ENCODE measurements around the gene LAMA3.

Gene LAMA3, protein sequence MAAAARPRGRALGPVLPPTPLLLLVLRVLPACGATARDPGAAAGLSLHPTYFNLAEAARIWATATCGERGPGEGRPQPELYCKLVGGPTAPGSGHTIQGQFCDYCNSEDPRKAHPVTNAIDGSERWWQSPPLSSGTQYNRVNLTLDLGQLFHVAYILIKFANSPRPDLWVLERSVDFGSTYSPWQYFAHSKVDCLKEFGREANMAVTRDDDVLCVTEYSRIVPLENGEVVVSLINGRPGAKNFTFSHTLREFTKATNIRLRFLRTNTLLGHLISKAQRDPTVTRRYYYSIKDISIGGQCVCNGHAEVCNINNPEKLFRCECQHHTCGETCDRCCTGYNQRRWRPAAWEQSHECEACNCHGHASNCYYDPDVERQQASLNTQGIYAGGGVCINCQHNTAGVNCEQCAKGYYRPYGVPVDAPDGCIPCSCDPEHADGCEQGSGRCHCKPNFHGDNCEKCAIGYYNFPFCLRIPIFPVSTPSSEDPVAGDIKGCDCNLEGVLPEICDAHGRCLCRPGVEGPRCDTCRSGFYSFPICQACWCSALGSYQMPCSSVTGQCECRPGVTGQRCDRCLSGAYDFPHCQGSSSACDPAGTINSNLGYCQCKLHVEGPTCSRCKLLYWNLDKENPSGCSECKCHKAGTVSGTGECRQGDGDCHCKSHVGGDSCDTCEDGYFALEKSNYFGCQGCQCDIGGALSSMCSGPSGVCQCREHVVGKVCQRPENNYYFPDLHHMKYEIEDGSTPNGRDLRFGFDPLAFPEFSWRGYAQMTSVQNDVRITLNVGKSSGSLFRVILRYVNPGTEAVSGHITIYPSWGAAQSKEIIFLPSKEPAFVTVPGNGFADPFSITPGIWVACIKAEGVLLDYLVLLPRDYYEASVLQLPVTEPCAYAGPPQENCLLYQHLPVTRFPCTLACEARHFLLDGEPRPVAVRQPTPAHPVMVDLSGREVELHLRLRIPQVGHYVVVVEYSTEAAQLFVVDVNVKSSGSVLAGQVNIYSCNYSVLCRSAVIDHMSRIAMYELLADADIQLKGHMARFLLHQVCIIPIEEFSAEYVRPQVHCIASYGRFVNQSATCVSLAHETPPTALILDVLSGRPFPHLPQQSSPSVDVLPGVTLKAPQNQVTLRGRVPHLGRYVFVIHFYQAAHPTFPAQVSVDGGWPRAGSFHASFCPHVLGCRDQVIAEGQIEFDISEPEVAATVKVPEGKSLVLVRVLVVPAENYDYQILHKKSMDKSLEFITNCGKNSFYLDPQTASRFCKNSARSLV (N-terminal part only)

GRCh38 chr18:23689031-23689615 is at the start of gene LAMA3:
Gene LAMA3 (plus strand): TSS chr18:23689453. CDS start chr18:23689684, 231 bp downstream.
- TF ChIP-seq CTCF (IDR thresholded peaks at IDR 0.05; ENCODE audit: control insufficient read depth, extremely low read depth, insufficient read depth), result peak; percentile 63
- DNase-seq (ENCODE audit: low read depth), result peak; percentile 59
- peak within 1 kb of the TSS; percentile 56 for H3K4me3 ChIP-seq (ENCODE audit: low read depth, low read length)

GRCh38 chr18:23640052-23640451 is 49.2 kb upstream of the LAMA3 start:
- no peak for DNase-seq (ENCODE audit: low read depth)
- H3K4me3 ChIP-seq (ENCODE audit: low read depth, low read length), result no peak overlapping the region
- no peak for TF ChIP-seq CTCF (IDR thresholded peaks at IDR 0.05; ENCODE audit: control insufficient read depth, extremely low read depth, insufficient read depth)

GRCh38 chr18:23641143-23641720 is 48.0 kb upstream of the LAMA3 start:
- H3K4me3 ChIP-seq (ENCODE audit: low read depth, low read length), result no peak overlapping the region
- no peak for TF ChIP-seq CTCF (IDR thresholded peaks at IDR 0.05; ENCODE audit: control insufficient read depth, extremely low read depth, insufficient read depth)
- no peak for DNase-seq (ENCODE audit: low read depth)

GRCh38 chr18:23641937-23642666 is 47.2 kb upstream of the LAMA3 start:
- TF ChIP-seq CTCF (IDR thresholded peaks at IDR 0.05; ENCODE audit: control insufficient read depth, extremely low read depth, insufficient read depth), result no peak
- DNase-seq (ENCODE audit: low read depth), result no peak
- no peak overlapping the region for H3K4me3 ChIP-seq (ENCODE audit: low read depth, low read length)

DNA sequence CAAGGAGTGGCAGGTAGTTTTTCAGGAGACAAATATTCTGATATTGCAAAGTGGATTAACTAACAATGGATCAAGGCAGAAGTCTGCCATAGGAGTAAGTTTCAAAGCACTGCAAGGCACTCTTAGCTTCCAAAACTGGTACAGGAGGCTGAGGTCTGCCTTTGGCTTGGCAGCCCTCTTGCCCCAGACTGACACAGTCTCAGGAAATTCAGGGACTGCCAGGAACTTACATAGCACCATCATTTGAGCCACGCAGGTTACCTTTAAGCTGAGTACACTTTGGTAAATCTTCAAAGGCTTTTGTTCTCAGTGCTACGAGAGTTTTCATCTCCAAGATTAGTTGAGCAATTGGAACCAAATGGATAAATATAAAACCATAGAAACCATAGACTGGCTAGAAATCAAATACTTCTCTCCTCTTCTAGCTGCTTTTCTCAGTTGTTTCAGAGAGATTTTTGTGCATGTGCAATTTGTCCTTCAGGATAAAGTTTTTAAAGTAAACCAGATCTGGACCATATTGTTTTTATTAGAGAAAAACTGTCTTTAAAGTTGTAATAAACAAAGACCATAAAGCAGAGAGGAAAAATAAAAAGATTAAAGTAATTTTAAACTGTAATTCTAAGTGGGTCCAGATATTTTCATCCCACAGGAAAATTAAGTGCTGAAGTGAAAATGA is 45.3 kb upstream of the LAMA3 start:
- no peak for TF ChIP-seq CTCF (IDR thresholded peaks at IDR 0.05; ENCODE audit: control insufficient read depth, extremely low read depth, insufficient read depth)
- H3K4me3 ChIP-seq (ENCODE audit: low read depth, low read length), result no peak overlapping the region

More for the DNA sequence above, 45.3 kb upstream of the LAMA3 start:
- DNase-seq (ENCODE audit: low read depth), result no peak
